Transverse colon (tissue), 4 donors: ENCODE data around the gene GRK6. TPM values are rescaled to one million over a fixed set of nuclear protein-coding genes. Genes with fewer than 3 reads are reported as not detected.

ENCODE experiments used
- DNase-seq: peaks from one replicate; pipeline ENCODE4 v3.0.0-alpha.2; 2019
- H3K27ac ChIP-seq, 4 donors: fragments of 200-600 bp; sonication (generic); 2 replicates each; pipeline ENCODE4 v1.5.1; 2016 to 2018; ENCODE audit warnings: inconsistent platforms in 4 of 4
- H3K27me3 ChIP-seq: fragments of 200-600 bp; sonication (generic); 2 replicates; pipeline ENCODE4 v1.5.1; 2017; ENCODE audit warnings: inconsistent platforms
- H3K36me3 ChIP-seq, 4 donors: fragments of 200-600 bp; sonication (generic); 2 replicates each; pipeline ENCODE4 v1.5.1; 2017 to 2019; ENCODE audit warnings: inconsistent platforms in 4 of 4
- H3K4me1 ChIP-seq, 4 donors: fragments of 200-600 bp; sonication (generic); 2 replicates each; pipeline ENCODE4 v1.5.1; 2017 to 2020; ENCODE audit warnings: inconsistent platforms in 4 of 4
- H3K4me3 ChIP-seq, 4 donors: fragments of 200-600 bp; sonication (generic); 1 replicate in 1 of 4; 2 replicates in 3 of 4; pipeline versions ENCODE4 v1.5.1 to v1.6.1; 2017 to 2019; ENCODE audit warnings: inconsistent platforms in 4 of 4
- H3K9me3 ChIP-seq, 2 donors: fragments of 200-600 bp; sonication (generic); 2 replicates each; pipeline ENCODE4 v1.5.1; 2017 to 2019; ENCODE audit warnings: inconsistent platforms in 2 of 2
- CTCF ChIP-seq, 5 experiments: fragments of 200-600 bp in 3 of 5; fragments of 450-650 bp in 2 of 5; sonication (generic) in 3 of 5; IDR thresholded peaks; 1 replicate in 2 of 5; 2 replicates in 3 of 5; pipeline ENCODE4 v1.5.1; 2016 to 2017; ENCODE audit warnings: antibody characterized with exemption in 5 of 5, inconsistent platforms in 3 of 5, mild to moderate bottlenecking in 2 of 5, moderate library complexity in 1 of 5
- EP300 ChIP-seq: sonication (generic); formaldehyde crosslinking; IDR thresholded peaks from one replicate; pipeline ENCODE4 v1.6.1; 2017; ENCODE audit warnings: antibody characterized with exemption, low read depth
- POLR2A ChIP-seq: fragments of 450-650 bp; IDR thresholded peaks from one replicate; pipeline ENCODE4 v1.6.1; 2016; ENCODE audit warnings: antibody characterized with exemption, mild to moderate bottlenecking, moderate library complexity
- POLR2AphosphoS5 ChIP-seq, 3 donors: sonication (generic); formaldehyde crosslinking; IDR thresholded peaks; one replicate each; pipeline ENCODE4 v1.6.1; 2016; ENCODE audit warnings: antibody characterized with exemption in 3 of 3
- WGBS, 2 donors: methylation state at CpG; one replicate each; pipeline ENCODE4 v1.1.5; 2018; ENCODE audit warnings: low coverage in 1 of 2; 5-methylcytosine and 5-hydroxymethylcytosine counted together
- in situ Hi-C, 4 donors: fragments of 200-750 bp; cut with MboI; loops; one replicate each; pipeline versions ENCODE4 v1.15.0 to v1.15.1; 2017; ENCODE audit warnings: low sequenced_read_pairs in 3 of 4, low pct_ligation_motif_present in 1 of 4, low pct_unique_long_range_greater_than_20kb in 1 of 4
- intact Hi-C: fragments of 100-400 bp; cut with DNase I; formaldehyde crosslinking; loops from one replicate; pipeline ENCODE4 v1.15.1; 2023; ENCODE audit warnings: low total_unique reads
- total RNA-seq, 4 donors: library from RNA; depleted of rRNA; stranded (reverse); fragments of >200 nt; gene quantifications; one replicate each; pipeline ENCODE4 v1.1.0, GENCODE V29; 2016

GRK6 gene
- total RNA-seq, 4 donors from 2014 or later, result 21.5 to 40.5 (median 36.4) TPM

GRCh38 chr5:177385720-177386119 is 40.8 kb upstream of the GRK6 start:
- Histone ChIP-seq H3K4me3 (no peak overlapping the region), H3K36me3 (no peaks in the 10 kb centered on the region), H3K9me3 (no peaks in the 10 kb centered on the region), H3K4me1 (peaks cover 0 to 14% (median 6%) of the 10 kb centered on the region in 4 donors), H3K27me3 (peaks cover 7% of the 10 kb centered on the region), H3K27ac (no peak overlapping the region)
- in situ Hi-C loops, result loop anchor here in 1 of 4 donors (25.0 kb wide), 1 partner anchor 127 kb away; the partner anchor contains the start of genes DDX41 and DOK3
- intact Hi-C loops, result loop anchor here (5.0 kb wide), 1 partner anchor 67 kb away; no protein-coding TSS in a partner anchor
- WGBS, 2 donors, result 72% methylated on average over 11 of the region's 11 CpGs; no CpG with 5 or more reads in 1 of the 2 donors
- no peak for DNase-seq
- TF ChIP-seq POLR2AphosphoS5 (IDR thresholded peaks at IDR 0.05) (no peak), EP300 (no peak), POLR2A (no peak)

DNA sequence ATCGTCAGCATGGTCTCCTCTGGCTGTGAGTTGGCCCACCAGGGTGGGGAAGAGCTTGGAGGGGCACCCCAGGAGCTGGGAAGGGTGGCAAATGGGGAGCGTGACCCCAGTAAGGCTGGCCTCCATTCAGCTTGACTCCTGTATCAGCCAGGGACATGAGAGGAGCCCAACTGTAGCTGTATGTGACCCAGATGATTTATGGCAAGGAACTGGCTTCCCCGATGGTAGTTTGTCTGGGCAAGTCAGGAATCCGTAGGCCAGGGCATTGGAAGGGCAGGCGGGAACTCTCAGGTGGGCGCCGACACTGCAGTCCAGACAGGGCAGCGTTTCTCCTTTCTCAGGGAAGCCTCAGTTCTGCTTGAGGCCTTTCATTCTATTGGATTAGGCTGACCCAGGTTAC is 39.9 kb upstream of the GRK6 start:
- intact Hi-C loops (loop anchor here (5.0 kb wide), 1 partner anchor 66 kb away; no protein-coding TSS in a partner anchor), in situ Hi-C loops (loop anchor here in 1 of 4 donors (25.0 kb wide), 1 partner anchor 126 kb away; the partner anchor contains the start of genes DDX41 and DOK3)
- 88% methylated on average over 8 of the region's 8 CpGs; no CpG with 5 or more reads in 1 of the 2 donors for WGBS, 2 donors
- H3K27me3 ChIP-seq, result peaks cover 7% of the 10 kb centered on the region
- no peak overlapping the region for H3K27ac ChIP-seq
- TF ChIP-seq EP300, result no peak
- TF ChIP-seq CTCF (IDR thresholded peaks at IDR 0.05), result no peak
- no peak for TF ChIP-seq POLR2A
- no peak for TF ChIP-seq POLR2AphosphoS5 (IDR thresholded peaks at IDR 0.05)
- no peak for DNase-seq
- peaks cover 0 to 14% (median 6%) of the 10 kb centered on the region in 4 donors for H3K4me1 ChIP-seq
- no peak overlapping the region for H3K4me3 ChIP-seq
- H3K36me3 ChIP-seq, result no peaks in the 10 kb centered on the region
- H3K9me3 ChIP-seq, result no peaks in the 10 kb centered on the region

DNA sequence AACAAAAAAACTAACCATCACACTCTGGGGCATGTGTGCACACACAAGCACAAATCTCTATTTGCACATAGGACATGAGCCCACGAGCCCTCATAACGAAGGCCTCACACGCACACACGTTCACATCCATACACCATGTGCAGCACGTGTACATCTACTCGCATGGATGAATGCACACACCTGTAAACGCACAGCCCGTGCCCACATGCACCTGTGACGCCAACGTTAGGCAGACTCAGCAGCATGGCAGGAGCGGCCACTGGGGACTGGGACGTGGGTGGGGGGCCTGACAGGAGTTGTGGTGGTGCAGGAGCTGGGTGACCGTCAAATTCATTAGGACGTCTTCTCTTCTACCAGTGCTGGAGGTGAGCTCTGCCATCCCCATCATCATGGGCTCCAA is 39.1 kb upstream of the GRK6 start:
- intact Hi-C loops, result loop anchor here (5.0 kb wide), 1 partner anchor 65 kb away; no protein-coding TSS in a partner anchor
- peaks cover 7% of the 10 kb centered on the region for H3K27me3 ChIP-seq
- no peak overlapping the region for H3K4me3 ChIP-seq
- H3K4me1 ChIP-seq, result peaks cover 0 to 14% (median 6%) of the 10 kb centered on the region in 4 donors
- H3K27ac ChIP-seq, result no peak overlapping the region
- no peak for TF ChIP-seq CTCF (IDR thresholded peaks at IDR 0.05)
- H3K9me3 ChIP-seq, result no peaks in the 10 kb centered on the region
- DNase-seq, result no peak
- WGBS, 2 donors, result 89% methylated on average over 14 of the region's 14 CpGs; no CpG with 5 or more reads in 1 of the 2 donors
- in situ Hi-C loops, result loop anchor here in 1 of 4 donors (25.0 kb wide), 1 partner anchor 125 kb away; the partner anchor contains the start of genes DDX41 and DOK3
- H3K36me3 ChIP-seq, result no peaks in the 10 kb centered on the region

- peak overlapping the region in 2 of 4 donors; percentile 27 to 42 for H3K27ac ChIP-seq
- no peak for DNase-seq
- no peak overlapping the region for H3K4me3 ChIP-seq
- in situ Hi-C loops (loop anchor here in 1 of 4 donors (25.0 kb wide), 1 partner anchor 124 kb away; the partner anchor contains the start of genes DDX41 and DOK3), intact Hi-C loops (loop anchor here (5.0 kb wide), 1 partner anchor 64 kb away; no protein-coding TSS in a partner anchor)
- H3K4me1 ChIP-seq, result peaks cover 0 to 14% (median 6%) of the 10 kb centered on the region in 4 donors
- H3K36me3 ChIP-seq, result no peaks in the 10 kb centered on the region
- no peaks in the 10 kb centered on the region for H3K9me3 ChIP-seq
- H3K27me3 ChIP-seq, result peaks cover 7% of the 10 kb centered on the region
- TF ChIP-seq POLR2AphosphoS5 (IDR thresholded peaks at IDR 0.05) (no peak), CTCF (IDR thresholded peaks at IDR 0.05) (no peak), POLR2A (no peak), EP300 (no peak)
- WGBS, 2 donors, result 83% methylated on average over 10 of the region's 10 CpGs; no CpG with 5 or more reads in 1 of the 2 donors
These were observed 37.9 kb upstream of the GRK6 start for GRCh38 chr5:177388521-177389052.
